GM12801 (cell line): ENCODE data around the gene GINM1.

Source experiments
- TF ChIP-seq, protein P1 (sequence below): IDR thresholded peaks from one replicate; pipeline ENCODE4 v1.5.1; 2011; ENCODE audit warnings: control low read depth; ENCODE audit not compliant: insufficient read length; ENCODE audit errors: extremely low read depth

GINM1 gene, protein sequence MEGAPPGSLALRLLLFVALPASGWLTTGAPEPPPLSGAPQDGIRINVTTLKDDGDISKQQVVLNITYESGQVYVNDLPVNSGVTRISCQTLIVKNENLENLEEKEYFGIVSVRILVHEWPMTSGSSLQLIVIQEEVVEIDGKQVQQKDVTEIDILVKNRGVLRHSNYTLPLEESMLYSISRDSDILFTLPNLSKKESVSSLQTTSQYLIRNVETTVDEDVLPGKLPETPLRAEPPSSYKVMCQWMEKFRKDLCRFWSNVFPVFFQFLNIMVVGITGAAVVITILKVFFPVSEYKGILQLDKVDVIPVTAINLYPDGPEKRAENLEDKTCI

GRCh38 chr6:149565527-149566409 is at the start of gene GINM1:
Gene GINM1, plus strand, starts transcription at chr6:149566375. Its CDS starts 40 bp downstream, at chr6:149566415.
- TF ChIP-seq, protein P1, sequence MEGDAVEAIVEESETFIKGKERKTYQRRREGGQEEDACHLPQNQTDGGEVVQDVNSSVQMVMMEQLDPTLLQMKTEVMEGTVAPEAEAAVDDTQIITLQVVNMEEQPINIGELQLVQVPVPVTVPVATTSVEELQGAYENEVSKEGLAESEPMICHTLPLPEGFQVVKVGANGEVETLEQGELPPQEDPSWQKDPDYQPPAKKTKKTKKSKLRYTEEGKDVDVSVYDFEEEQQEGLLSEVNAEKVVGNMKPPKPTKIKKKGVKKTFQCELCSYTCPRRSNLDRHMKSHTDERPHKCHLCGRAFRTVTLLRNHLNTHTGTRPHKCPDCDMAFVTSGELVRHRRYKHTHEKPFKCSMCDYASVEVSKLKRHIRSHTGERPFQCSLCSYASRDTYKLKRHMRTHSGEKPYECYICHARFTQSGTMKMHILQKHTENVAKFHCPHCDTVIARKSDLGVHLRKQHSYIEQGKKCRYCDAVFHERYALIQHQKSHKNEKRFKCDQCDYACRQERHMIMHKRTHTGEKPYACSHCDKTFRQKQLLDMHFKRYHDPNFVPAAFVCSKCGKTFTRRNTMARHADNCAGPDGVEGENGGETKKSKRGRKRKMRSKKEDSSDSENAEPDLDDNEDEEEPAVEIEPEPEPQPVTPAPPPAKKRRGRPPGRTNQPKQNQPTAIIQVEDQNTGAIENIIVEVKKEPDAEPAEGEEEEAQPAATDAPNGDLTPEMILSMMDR: no peak

DNA sequence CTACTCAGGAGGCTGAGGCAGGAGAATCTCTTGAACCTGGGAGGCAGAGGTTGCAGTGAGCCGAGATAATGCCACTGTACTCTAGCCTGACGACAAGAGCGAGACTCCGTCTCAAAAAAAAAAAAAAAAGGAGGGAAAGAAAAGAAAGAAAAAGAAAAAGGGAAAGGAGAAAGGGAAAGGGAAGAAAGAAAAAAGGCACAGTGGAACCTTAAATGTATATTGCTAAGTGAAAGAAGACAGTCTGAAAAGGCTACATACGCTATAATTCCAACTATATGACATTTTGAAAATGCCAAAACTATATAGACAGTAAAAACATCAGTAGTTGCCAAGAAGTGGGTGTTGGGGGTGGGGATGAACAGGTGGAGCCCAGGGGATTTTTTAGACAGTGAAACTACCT is 36.5 kb upstream of the GINM1 start:
- TF ChIP-seq, protein P1: no peak

DNA sequence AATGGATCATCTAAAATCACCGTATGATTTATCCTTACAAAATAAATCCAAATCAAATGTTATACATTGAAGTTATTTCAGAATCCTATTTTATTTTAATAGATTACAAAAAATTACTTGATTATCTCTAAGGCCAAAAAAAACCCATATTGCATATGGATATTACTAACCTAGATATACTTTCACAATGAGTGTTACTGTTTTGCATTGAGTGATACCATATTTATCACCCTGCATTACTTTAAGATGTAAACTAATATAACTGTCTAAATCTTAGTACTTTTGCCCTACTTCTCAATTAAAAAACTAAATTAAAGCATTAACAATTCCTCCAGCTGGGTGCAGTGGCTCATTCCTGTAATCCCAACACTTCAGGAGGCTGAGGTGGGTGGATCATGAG is 31.4 kb upstream of the GINM1 start:
- TF ChIP-seq, protein P1: no peak

DNA sequence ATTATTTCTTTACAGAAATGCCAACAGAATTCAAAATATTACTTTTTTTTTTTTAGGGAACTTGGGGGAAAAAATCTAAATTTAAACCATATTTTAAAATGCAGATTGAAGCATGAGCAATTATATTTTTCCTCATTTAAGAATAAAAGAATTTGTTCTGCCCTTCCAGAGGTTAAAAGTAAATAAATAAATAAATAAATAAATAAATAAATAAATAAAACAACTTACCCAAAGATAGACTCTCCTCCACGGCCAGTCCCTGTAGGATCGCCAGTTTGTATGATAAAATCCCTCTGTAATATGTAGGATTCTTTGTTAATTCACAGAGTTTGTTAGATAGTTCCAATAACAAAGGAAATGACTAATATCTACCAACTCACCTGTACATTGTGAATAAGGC is 25.0 kb upstream of the GINM1 start:
- TF ChIP-seq, protein P1: no peak

GRCh38 chr6:149544646-149545257 is 21.4 kb upstream of the GINM1 start:
- TF ChIP-seq, protein P1: no peak

DNA sequence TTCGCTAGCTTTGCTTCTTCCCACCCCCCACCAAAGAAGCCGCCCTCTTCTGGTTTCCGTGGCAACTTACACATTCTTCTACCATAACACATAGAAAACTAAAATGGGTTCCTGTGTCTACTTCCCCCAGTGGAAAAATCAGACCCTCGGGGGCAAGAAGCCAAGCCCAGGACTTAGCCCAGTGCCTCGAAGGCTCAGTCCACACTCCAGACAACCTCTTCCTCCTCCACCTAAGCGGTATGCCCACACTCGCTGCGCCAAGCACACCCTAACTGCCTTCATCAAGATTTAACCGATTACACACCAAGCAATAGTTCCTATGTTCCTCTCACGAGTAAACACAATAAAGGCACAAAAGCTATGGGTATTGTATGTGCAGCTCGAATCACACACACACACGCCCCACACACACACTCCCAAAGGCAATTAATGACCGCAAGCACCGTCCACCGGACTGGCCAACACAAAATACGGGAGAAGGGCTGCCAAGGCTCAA is 20.9 kb upstream of the GINM1 start:
- TF ChIP-seq, protein P1: no peak
